Spleen (tissue), 7 donors: ENCODE results near the gene MCTP1.

Experiments used
- CTCF ChIP-seq, 11 experiments: fragments of 200-600 bp in 7 of 11; fragments of 450-650 bp in 4 of 11; sonication (generic) in 4 of 11; IDR thresholded peaks in 8 of 11; conservative IDR thresholded peaks in 3 of 11; 1 replicate in 7 of 11; 2 replicates in 4 of 11; pipeline versions ENCODE4 v1.4.0 to v1.8.0; 2016 to 2021; ENCODE audit warnings: antibody characterized with exemption in 11 of 11, inconsistent platforms in 4 of 11, mild to moderate bottlenecking in 1 of 11
- POLR2A ChIP-seq, 3 donors: fragments of 450-650 bp; IDR thresholded peaks; one replicate each; pipeline ENCODE4 v1.5.1; 2017; ENCODE audit warnings: antibody characterized with exemption in 3 of 3, mild to moderate bottlenecking in 1 of 3
- POLR2AphosphoS5 ChIP-seq, 3 donors: sonication (generic); formaldehyde crosslinking; IDR thresholded peaks; one replicate each; pipeline ENCODE4 v1.5.1; 2017; ENCODE audit warnings: antibody characterized with exemption in 3 of 3
- donor health status: DM: no; HTN: no; CAD: no; lungs with moderate emphysema.
- donor health status: DM: no; HTN: no; CAD: no.
- donor health status: DM: no; HTN: no; CAD: no.

DNA sequence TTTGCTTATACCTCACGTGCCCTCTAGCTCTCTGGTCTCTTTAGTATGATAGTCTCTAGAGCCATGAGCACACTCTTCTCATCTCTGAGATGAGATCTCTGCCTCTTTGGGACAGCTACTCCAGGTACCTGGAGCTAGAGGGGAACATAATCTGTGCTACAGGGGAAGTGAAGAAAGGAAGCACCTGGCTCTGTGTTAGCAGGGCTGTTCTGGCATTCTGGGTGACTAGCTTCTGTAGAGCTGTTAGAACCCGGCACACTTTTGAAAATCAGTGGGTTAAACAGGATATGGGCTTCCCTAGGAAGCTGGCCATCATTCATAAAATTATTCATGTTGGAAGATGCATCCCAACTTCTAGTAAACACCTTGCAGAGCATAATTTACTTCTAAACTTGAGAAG is 224.8 kb downstream of the MCTP1 start:
- TF ChIP-seq POLR2AphosphoS5 (IDR thresholded peaks at IDR 0.05), result no peak
- no peak for TF ChIP-seq POLR2A (IDR thresholded peaks at IDR 0.05)
- no peak for TF ChIP-seq CTCF (IDR thresholded peaks at IDR 0.05 in 8 of 11, conservative IDR thresholded peaks at IDR 0.05 in 3 of 11)
